MM.1S (cell line): Measurements from ENCODE around the gene GNG12.

ENCODE experiments used
- EZH2 ChIP-seq: fragments of 300-600 bp; sonication (generic); optimal IDR thresholded peaks from 2 replicates; pipeline ENCODE3; 2017; ENCODE audit warnings: low read depth, mild to moderate bottlenecking, antibody characterized with exemption, low read length, mixed read lengths
- TF ChIP-seq, protein P1 (sequence below): fragments of 300-600 bp; sonication (generic); IDR thresholded peaks from 2 replicates; pipeline ENCODE4 v1.5.1; 2016; ENCODE audit warnings: antibody characterized with exemption, low read length, mixed read lengths

DNA sequence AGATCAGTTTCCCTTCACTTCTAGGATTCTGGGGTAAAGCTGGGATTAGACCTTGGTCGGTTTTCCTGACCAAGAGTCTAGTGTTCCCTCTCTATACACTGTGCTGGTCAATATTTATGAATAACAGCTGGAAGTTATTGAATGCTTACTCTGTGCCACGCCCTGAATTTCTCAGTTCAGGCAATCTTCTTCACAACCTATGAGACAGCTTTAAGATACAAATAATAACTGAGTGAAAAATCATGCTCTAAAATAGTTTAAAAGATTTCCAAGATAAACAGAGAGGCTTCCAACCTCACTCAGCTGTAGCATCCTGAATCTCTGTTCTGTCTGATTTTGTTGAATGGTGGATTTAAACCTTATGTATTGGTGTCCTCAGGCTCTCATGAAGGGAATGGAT, 72.2 kb downstream of the GNG12 start:
- TF ChIP-seq, protein P1, sequence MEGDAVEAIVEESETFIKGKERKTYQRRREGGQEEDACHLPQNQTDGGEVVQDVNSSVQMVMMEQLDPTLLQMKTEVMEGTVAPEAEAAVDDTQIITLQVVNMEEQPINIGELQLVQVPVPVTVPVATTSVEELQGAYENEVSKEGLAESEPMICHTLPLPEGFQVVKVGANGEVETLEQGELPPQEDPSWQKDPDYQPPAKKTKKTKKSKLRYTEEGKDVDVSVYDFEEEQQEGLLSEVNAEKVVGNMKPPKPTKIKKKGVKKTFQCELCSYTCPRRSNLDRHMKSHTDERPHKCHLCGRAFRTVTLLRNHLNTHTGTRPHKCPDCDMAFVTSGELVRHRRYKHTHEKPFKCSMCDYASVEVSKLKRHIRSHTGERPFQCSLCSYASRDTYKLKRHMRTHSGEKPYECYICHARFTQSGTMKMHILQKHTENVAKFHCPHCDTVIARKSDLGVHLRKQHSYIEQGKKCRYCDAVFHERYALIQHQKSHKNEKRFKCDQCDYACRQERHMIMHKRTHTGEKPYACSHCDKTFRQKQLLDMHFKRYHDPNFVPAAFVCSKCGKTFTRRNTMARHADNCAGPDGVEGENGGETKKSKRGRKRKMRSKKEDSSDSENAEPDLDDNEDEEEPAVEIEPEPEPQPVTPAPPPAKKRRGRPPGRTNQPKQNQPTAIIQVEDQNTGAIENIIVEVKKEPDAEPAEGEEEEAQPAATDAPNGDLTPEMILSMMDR, result no peak
- no peak for TF ChIP-seq EZH2
